ENCODE results near the gene NXPE3. TPM values are rescaled to one million over a fixed set of nuclear protein-coding genes. Genes with fewer than 3 reads are reported as not detected.

NXPE3 gene
- total RNA-seq, 4 donors from 2014 or later = 31.5 to 52.0 (median 44.5) TPM

DNA sequence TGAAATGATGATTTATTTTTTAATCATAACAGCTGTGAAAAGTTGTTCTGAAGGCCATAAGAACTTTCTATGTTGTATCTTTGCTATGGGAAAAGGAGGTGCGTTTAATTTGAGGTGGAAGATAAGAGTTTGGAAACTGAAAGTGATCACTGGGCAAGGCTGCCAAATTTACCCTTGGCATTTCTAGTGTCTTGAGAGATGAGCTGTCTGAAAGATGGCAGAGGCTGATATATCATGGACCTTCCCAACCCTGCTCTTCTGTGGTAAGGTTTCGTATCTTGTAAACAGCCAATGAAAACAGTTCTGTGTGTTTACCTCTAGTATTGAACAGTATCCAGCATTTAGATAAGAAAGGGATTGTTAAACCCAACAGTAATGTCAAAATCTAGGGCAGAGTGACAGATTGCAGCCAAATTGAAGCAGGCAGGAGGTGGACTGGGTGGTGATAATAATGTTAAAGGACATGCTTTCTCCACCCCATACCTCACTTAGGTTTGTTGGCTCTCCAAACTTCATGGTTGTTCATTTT, 54.5 kb downstream of the NXPE3 start:
- H3K27me3 ChIP-seq = no peaks in the 10 kb centered on the region
- no peak for DNase-seq
- no peaks in the 10 kb centered on the region for H3K9me3 ChIP-seq
- no peak overlapping the region for H3K4me3 ChIP-seq
- no peak overlapping the region for H3K27ac ChIP-seq
- H3K36me3 ChIP-seq = no peaks in the 10 kb centered on the region
- in situ Hi-C loops (cut with MboI; ENCODE audit: low sequenced_read_pairs in 4 of 4) = no loop called here
- H3K4me1 ChIP-seq = peaks cover 24 to 39% of the 10 kb centered on the region in 2 donors
- intact Hi-C loops (cut with DNase I; ENCODE audit: low total_unique reads) = no loop called here
- no peak for ATAC-seq
- TF ChIP-seq, protein P1, sequence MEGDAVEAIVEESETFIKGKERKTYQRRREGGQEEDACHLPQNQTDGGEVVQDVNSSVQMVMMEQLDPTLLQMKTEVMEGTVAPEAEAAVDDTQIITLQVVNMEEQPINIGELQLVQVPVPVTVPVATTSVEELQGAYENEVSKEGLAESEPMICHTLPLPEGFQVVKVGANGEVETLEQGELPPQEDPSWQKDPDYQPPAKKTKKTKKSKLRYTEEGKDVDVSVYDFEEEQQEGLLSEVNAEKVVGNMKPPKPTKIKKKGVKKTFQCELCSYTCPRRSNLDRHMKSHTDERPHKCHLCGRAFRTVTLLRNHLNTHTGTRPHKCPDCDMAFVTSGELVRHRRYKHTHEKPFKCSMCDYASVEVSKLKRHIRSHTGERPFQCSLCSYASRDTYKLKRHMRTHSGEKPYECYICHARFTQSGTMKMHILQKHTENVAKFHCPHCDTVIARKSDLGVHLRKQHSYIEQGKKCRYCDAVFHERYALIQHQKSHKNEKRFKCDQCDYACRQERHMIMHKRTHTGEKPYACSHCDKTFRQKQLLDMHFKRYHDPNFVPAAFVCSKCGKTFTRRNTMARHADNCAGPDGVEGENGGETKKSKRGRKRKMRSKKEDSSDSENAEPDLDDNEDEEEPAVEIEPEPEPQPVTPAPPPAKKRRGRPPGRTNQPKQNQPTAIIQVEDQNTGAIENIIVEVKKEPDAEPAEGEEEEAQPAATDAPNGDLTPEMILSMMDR (IDR thresholded peaks at IDR 0.05 in 4 of 5, conservative IDR thresholded peaks at IDR 0.05 in 1 of 5) = no peak
- TF ChIP-seq POLR2A (IDR thresholded peaks at IDR 0.05) = no peak

DNA sequence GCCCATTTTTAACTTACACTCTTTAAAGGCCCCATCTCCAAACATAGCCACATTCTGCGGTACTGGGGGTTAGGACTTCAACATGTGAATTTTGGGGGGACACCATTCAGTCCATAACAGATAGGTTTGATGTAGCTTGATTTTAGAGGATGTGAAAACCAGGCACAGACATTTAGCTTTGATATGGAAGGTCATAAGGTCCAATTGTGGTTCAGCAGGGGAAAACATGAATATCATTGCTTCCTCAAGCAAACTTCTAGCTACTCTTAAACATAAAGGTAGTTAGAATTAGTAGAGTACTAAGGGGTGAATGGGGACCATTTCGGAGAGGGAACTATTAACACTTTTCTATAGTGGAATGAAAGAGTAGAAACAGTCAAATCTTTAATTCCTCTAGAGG, 56.7 kb downstream of the NXPE3 start:
- H3K9me3 ChIP-seq = no peaks in the 10 kb centered on the region
- intact Hi-C loops (cut with DNase I; ENCODE audit: low total_unique reads) (no loop called here), in situ Hi-C loops (cut with MboI; ENCODE audit: low sequenced_read_pairs in 4 of 4) (no loop called here)
- no peak overlapping the region for H3K4me3 ChIP-seq
- ATAC-seq (no peak), DNase-seq (no peak)
- no peaks in the 10 kb centered on the region for H3K27me3 ChIP-seq
- peak overlapping the region; percentile 3 to 72 (median 30) for H3K27ac ChIP-seq
- no peaks in the 10 kb centered on the region for H3K36me3 ChIP-seq
- TF ChIP-seq, protein P1 (IDR thresholded peaks at IDR 0.05 in 4 of 5, conservative IDR thresholded peaks at IDR 0.05 in 1 of 5) = no peak
- TF ChIP-seq POLR2A (IDR thresholded peaks at IDR 0.05) = no peak
- peaks cover 14 to 33% of the 10 kb centered on the region in 2 donors for H3K4me1 ChIP-seq

DNA sequence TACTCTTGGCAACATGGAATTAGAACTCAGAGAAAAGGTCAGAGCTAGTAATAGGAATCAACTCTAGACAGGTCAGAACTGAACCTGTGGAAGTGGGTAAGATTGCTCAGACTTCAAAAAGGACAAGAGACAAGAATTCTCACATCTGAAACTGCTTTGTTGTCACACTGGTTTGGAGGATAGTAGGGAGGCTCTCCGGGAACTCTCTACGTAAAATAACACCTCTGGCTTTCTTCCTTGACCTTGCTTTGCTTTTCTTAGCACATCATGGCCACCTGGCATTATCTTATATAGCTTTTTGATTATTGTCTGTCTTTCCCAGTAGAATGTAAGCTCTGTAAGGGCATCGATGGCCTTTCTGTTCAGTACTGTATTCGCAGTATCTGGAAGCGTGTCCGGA, 57.1 kb downstream of the NXPE3 start:
- in situ Hi-C loops (cut with MboI; ENCODE audit: low sequenced_read_pairs in 4 of 4) (no loop called here), intact Hi-C loops (cut with DNase I; ENCODE audit: low total_unique reads) (no loop called here)
- Histone ChIP-seq H3K4me3 (no peak overlapping the region), H3K27me3 (no peaks in the 10 kb centered on the region), H3K27ac (peak overlapping the region; percentile 3 to 72 (median 30)), H3K36me3 (no peaks in the 10 kb centered on the region), H3K9me3 (no peaks in the 10 kb centered on the region), H3K4me1 (peaks cover 14 to 33% of the 10 kb centered on the region in 2 donors)
- ATAC-seq = peak; percentile 53 to 64
- no peak for DNase-seq
- TF ChIP-seq POLR2A (IDR thresholded peaks at IDR 0.05) = no peak
- TF ChIP-seq, protein P1 (IDR thresholded peaks at IDR 0.05 in 4 of 5, conservative IDR thresholded peaks at IDR 0.05 in 1 of 5) = no peak

DNA sequence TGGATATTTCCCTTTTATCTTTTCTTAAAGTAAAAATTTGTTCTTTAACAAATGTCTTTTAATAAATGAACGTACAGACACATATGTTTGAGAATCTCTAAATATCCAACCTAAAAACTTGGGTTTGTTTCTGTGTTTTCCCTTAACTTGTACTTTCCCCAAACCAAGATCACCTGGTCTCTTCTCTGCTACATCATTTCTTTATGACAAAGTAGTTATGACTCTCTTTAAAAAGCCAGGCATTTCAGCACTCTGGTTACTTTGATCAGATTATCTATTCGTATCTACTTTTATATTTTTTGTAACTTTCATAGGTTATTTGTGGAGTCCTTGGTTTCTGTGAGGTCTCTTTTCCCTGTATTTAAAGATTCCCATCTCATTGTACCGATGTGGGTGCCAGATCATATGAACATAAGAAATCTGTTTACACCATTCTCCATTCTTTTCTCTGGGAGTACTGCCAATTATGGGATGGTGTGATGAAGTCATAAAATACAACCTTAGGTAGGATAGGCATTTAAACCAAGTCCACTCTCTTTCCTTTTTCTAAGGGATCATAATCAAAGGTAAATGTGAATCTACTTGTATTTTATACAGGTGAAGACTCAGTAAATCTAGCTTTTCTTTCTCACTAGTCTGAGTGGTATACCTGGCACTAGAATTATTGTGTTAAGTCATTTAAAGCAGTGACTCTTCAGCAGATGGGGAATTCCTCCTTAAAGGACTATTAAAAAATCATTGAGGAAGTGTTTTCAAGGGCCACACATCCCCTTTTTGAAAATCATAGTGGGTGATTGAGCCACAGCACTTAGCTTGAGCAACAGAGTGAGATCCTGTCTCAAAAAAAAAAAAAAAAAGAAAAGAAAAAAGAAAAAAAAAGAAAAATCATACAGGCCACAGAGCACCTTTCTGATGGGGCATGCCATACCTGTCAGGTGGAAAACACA, 57.9 kb downstream of the NXPE3 start:
- DNase-seq (no peak), ATAC-seq (peak; percentile 40 to 93)
- Histone ChIP-seq H3K27me3 (no peaks in the 10 kb centered on the region), H3K4me1 (peaks cover 14 to 33% of the 10 kb centered on the region in 2 donors), H3K27ac (peak overlapping the region; percentile 3 to 72 (median 30)), H3K9me3 (no peaks in the 10 kb centered on the region), H3K36me3 (no peaks in the 10 kb centered on the region), H3K4me3 (no peak overlapping the region)
- intact Hi-C loops (cut with DNase I; ENCODE audit: low total_unique reads) (no loop called here), in situ Hi-C loops (cut with MboI; ENCODE audit: low sequenced_read_pairs in 4 of 4) (no loop called here)
- no peak for TF ChIP-seq POLR2A (IDR thresholded peaks at IDR 0.05)
- TF ChIP-seq, protein P1 (IDR thresholded peaks at IDR 0.05 in 4 of 5, conservative IDR thresholded peaks at IDR 0.05 in 1 of 5) = no peak

Data from gastrocnemius medialis (tissue), 4 donors.